Aorta (tissue), 5 donors: Measurements from ENCODE around the gene HNRNPUL2. TPM values are rescaled to one million over a fixed set of nuclear protein-coding genes. Genes with fewer than 3 reads are reported as not detected.

Experiments
- ATAC-seq: fragments of 200-7000 bp; cut with Tn5 transposase; one replicate; pipeline ENCODE4 v1.9.1; 2022; ENCODE audit warnings: moderate library complexity; ENCODE audit not compliant: low FRiP score
- DNase-seq, 2 donors: peaks; one replicate each; pipeline ENCODE4 v3.0.0-alpha.2; 2020
- H3K27ac ChIP-seq, 2 donors: one replicate each; pipeline ENCODE4 v1.5.1; 2013; ENCODE audit warnings: low read length in 2 of 2, mild to moderate bottlenecking in 2 of 2, moderate library complexity in 2 of 2, control low read depth in 1 of 2, inconsistent platforms in 1 of 2, low read depth in 1 of 2
- H3K27me3 ChIP-seq, 2 donors: one replicate each; pipeline ENCODE4 v1.6.1; 2013; ENCODE audit warnings: control low read depth in 1 of 2, low read length in 1 of 2, mild to moderate bottlenecking in 1 of 2, moderate library complexity in 1 of 2; ENCODE audit not compliant: insufficient read depth in 2 of 2, control insufficient read depth in 1 of 2
- H3K36me3 ChIP-seq, 2 donors: one replicate each; pipeline ENCODE4 v1.6.1; 2013; ENCODE audit warnings: control low read depth in 1 of 2, low read length in 1 of 2, mild to moderate bottlenecking in 1 of 2; ENCODE audit not compliant: insufficient read depth in 2 of 2, control insufficient read depth in 1 of 2
- H3K4me1 ChIP-seq, 2 donors: one replicate each; pipeline ENCODE4 v1.6.1; 2013; ENCODE audit warnings: low read length in 2 of 2, control low read depth in 1 of 2, mild to moderate bottlenecking in 1 of 2, moderate library complexity in 1 of 2; ENCODE audit not compliant: insufficient read depth in 2 of 2, control insufficient read depth in 1 of 2
- H3K4me3 ChIP-seq, 2 donors: one replicate each; pipeline ENCODE4 v1.5.1; 2013; ENCODE audit warnings: low read length in 2 of 2, control low read depth in 1 of 2, mild to moderate bottlenecking in 1 of 2
- H3K9me3 ChIP-seq: one replicate; pipeline ENCODE4 v1.6.1; 2013; ENCODE audit warnings: mild to moderate bottlenecking, low read length; ENCODE audit not compliant: control insufficient read depth
- WGBS, 2 donors: extraction: QIAGEN DNeasy Blood & Tissue Kit; methylation state at CpG; one replicate each; pipeline ENCODE4 v1.1.7; 2013; 5-methylcytosine and 5-hydroxymethylcytosine counted together
- intact Hi-C, 2 donors: fragments of 100-400 bp; cut with DNase I; formaldehyde crosslinking; loops; one replicate each; pipeline versions ENCODE4 v1.14.2 to v1.15.0; 2022
- polyA plus RNA-seq, 2 donors: library from polyadenylated mRNA; stranded (reverse); fragments of 200-250 nt; gene quantifications; one replicate each; pipeline ENCODE4 v1.2.3, GENCODE V29; 2013
- total RNA-seq, 2 donors: library from RNA; stranded (reverse); fragmentation: NEBNext Ultra II Directional; extraction: Animal tissue kit (Norgen Biotek cat#: 25700); gene quantifications; one replicate each; pipeline ENCODE4 v1.2.1, GENCODE V29; 2021
- donor health status: healthy with polysubstance abuse.
- donor health status: Bipolar disorder and iron deficiency.
- donor health status: DM: no; HTN: no; CAD: no.
- donor health status: DM: no; HTN: no; CAD: no.
- donor health status: DM: yes; HTN: yes; CAD: no.

The HNRNPUL2 gene
- total and polyA plus RNA-seq, 4 donors = 31.5 to 47.2 (median 45.2) TPM

DNA sequence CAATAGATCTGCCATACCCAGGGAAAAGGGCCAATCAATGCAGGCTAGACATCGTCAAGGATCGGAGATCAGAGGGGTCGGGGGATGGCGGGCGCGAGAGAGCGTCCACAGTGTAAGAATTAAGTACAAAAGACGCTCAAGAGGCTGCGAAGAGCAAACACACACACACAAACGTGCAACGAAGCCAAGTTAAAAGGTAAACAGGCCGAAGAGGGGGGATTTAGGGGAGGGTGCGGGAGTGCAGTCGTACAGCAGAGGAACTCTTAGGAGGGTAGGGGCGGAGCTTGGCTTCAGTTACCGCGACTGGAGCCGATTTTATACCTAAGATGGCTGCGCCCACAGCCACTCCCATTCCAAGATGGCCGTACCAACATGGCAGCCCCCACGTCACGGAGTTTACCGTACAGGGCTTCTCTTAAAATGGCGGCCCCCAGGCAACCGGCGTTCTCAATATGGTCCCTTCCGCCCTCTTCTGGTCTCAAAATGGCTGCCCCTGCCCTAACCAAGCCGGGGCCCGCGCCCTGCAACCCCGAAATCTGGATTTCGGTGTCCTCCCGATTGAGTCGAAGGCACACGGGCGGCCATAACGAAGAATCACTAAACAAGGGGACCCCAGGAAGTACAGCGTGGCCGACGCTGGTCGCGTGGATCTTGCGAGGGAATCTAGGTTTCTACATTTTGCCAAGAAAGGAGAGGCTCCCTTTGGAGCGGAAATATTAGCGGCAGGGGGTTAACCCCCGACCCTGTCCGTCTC, 17.8 kb downstream of the HNRNPUL2 start:
- DNase-seq (peak; percentile 98 to 99), ATAC-seq (peak; percentile 95)
- Histone ChIP-seq H3K27me3 (no peaks in the 10 kb centered on the region), H3K4me3 (peak overlapping the region; percentile 43 to 56), H3K27ac (peak overlapping the region; percentile 20 to 99), H3K4me1 (no peaks in the 10 kb centered on the region), H3K9me3 (no peaks in the 10 kb centered on the region), H3K36me3 (peaks cover 3 to 8% of the 10 kb centered on the region in 2 donors)
- intact Hi-C loops = loop anchor here in 1 of 2 donors (5.0 to 10.0 kb wide), 3 partner anchors 37 to 125 kb away; partner anchors contain the start of genes LBHD1, STX5, TEX54 and UQCC3
- 0% methylated on average over 47 of the region's 47 CpGs for WGBS, 2 donors

DNA sequence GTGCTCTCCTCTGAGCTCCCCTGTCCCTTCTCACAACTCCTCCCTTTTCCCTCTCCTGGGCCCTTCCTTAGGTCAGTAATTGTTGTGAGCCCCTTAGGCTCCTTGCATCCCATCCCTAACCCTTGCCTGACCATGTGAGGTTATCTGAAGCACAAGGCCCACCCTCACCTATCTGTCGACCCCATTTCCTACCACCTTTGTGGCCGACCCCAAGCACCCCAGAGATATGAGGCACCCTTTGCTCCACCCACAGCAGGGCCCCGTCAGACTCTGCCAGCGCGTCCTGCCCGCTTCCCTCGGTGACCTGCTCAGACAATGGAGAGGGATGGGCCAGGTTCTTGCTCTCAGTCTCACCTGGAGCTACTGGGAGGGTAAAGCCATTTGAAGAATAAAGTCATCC, 18.5 kb downstream of the HNRNPUL2 start:
- Histone ChIP-seq H3K9me3 (no peaks in the 10 kb centered on the region), H3K4me1 (no peaks in the 10 kb centered on the region), H3K36me3 (peaks cover 0 to 6% of the 10 kb centered on the region in 2 donors), H3K4me3 (peak overlapping the region; percentile 27 to 56), H3K27ac (peak overlapping the region in 1 of 2 donors; percentile 82), H3K27me3 (no peaks in the 10 kb centered on the region)
- intact Hi-C loops = loop anchor here in 1 of 2 donors (5.0 to 10.0 kb wide), 3 partner anchors 36 to 126 kb away; partner anchors contain the start of genes LBHD1, STX5, TEX54 and UQCC3
- ATAC-seq (no peak), DNase-seq (peak in 1 of 2 donors; percentile 78)
- WGBS, 2 donors = 2 to 3% methylated on average over 7 of the region's 7 CpGs

DNA sequence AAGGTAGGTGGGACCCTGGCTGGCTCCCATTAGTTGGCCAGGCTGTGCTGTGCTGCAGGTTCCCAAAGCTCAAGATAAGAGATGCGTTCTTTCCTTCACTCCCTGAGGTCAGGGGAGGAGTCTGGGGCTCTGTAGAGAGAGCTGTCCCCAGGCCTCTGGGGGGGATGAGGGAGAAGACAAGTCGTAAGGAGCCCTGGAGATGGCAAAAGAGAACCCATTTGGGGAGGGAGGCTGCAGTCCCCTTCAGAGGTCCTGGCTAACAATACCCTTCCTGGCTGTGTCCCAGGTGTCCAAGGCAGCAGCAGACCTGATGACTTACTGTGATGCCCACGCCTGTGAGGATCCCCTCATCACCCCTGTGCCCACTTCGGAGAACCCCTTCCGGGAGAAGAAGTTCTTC, 18.9 kb downstream of the HNRNPUL2 start:
- ATAC-seq = no peak
- Histone ChIP-seq H3K27ac (no peak overlapping the region), H3K36me3 (peaks cover 0 to 3% of the 10 kb centered on the region in 2 donors), H3K4me3 (no peak overlapping the region), H3K4me1 (no peaks in the 10 kb centered on the region), H3K9me3 (no peaks in the 10 kb centered on the region), H3K27me3 (no peaks in the 10 kb centered on the region)
- intact Hi-C loops = loop anchor here in 1 of 2 donors (5.0 to 10.0 kb wide), 3 partner anchors 36 to 126 kb away; partner anchors contain the start of genes LBHD1, STX5, TEX54 and UQCC3
- DNase-seq = no peak
- WGBS, 2 donors = 55% methylated on average over 5 of the region's 5 CpGs

DNA sequence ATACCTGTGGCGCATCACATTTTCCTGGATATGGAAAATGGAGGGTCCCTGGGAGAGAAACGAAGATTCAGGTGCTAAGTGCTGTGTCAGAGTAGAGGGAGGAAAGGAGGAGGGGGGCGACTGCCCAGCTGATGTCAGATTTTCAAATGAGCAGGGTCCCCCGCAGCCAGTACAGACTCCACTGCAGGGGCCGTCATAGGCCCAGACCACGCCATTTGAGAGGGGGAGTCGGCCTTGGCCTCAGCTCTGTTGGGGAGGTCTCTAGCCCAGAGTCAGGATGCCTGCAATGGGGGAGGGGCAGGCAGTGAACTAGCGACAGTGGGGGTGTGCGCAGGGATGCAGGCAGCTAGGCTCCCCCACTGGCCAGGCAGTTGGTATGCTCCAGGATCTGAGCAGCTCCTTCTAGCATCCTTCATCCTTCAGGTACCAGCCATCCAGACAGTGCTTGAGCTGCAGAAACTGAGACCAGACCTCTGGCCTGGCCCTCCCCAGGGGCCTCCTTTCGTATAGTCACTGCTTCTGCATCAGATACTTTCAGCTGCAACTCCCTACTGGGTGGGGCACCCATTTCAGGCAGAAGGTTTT, 19.9 kb downstream of the HNRNPUL2 start, which contains the start of the genes BSCL2 and GNG3:
Gene BSCL2 (minus strand): TSS at position 148 of the 585 bp plus-strand sequence. CDS start 229 bp downstream, outside the sequence.
Gene GNG3 (plus strand): TSS at position 400 of the 585 bp plus-strand sequence. CDS start 620 bp downstream, outside the sequence.
- Histone ChIP-seq H3K4me1 (no peaks in the 10 kb centered on the region), H3K27ac (peak within 1 kb of the TSS in 1 of 2 donors; percentile 76), H3K4me3 (peak within 1 kb of the TSS; percentile 22 to 43), H3K27me3 (no peaks in the 10 kb centered on the region), H3K36me3 (peaks cover 0 to 2% of the 10 kb centered on the region in 2 donors), H3K9me3 (no peaks in the 10 kb centered on the region)
- intact Hi-C loops = loop anchor here in 1 of 2 donors (5.0 to 10.0 kb wide), 3 partner anchors 35 to 127 kb away; partner anchors contain the start of genes LBHD1, STX5, TEX54 and UQCC3
- DNase-seq = peak in 1 of 2 donors; percentile 71
- WGBS, 2 donors = 77 to 83% methylated on average over 10 of the region's 10 CpGs
- no peak for ATAC-seq

DNA sequence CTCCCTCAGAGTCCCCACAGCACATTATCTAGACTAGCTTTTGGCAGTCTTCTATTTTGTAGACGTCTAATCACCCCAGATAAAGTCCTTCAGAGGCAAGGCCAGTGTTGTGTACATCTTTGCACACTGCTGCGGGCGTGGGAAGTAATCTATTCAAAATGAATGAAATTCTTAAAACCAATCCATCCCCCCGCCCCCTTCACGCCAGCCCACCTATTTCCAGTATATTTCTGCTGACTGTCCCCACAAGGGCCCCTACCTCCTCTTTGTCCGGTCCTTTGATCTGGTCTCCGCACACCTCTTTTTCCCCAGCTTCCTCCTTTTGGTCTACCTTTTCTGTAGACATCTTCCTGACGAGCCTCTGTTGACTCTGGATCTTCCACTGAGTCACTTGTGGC, 20.4 kb downstream of the HNRNPUL2 start:
- no peaks in the 10 kb centered on the region for H3K36me3 ChIP-seq
- peak in 1 of 2 donors; percentile 54 for DNase-seq
- intact Hi-C loops = loop anchor here in 1 of 2 donors (5.0 to 10.0 kb wide), 3 partner anchors 35 to 128 kb away; partner anchors contain the start of genes LBHD1, STX5, TEX54 and UQCC3
- no peaks in the 10 kb centered on the region for H3K4me1 ChIP-seq
- peak overlapping the region in 1 of 2 donors; percentile 22 for H3K4me3 ChIP-seq
- no peak overlapping the region for H3K27ac ChIP-seq
- no peak for ATAC-seq
- H3K27me3 ChIP-seq = no peaks in the 10 kb centered on the region
- H3K9me3 ChIP-seq = no peaks in the 10 kb centered on the region
- WGBS, 2 donors = 73 to 79% methylated on average over 8 of the region's 8 CpGs

DNA sequence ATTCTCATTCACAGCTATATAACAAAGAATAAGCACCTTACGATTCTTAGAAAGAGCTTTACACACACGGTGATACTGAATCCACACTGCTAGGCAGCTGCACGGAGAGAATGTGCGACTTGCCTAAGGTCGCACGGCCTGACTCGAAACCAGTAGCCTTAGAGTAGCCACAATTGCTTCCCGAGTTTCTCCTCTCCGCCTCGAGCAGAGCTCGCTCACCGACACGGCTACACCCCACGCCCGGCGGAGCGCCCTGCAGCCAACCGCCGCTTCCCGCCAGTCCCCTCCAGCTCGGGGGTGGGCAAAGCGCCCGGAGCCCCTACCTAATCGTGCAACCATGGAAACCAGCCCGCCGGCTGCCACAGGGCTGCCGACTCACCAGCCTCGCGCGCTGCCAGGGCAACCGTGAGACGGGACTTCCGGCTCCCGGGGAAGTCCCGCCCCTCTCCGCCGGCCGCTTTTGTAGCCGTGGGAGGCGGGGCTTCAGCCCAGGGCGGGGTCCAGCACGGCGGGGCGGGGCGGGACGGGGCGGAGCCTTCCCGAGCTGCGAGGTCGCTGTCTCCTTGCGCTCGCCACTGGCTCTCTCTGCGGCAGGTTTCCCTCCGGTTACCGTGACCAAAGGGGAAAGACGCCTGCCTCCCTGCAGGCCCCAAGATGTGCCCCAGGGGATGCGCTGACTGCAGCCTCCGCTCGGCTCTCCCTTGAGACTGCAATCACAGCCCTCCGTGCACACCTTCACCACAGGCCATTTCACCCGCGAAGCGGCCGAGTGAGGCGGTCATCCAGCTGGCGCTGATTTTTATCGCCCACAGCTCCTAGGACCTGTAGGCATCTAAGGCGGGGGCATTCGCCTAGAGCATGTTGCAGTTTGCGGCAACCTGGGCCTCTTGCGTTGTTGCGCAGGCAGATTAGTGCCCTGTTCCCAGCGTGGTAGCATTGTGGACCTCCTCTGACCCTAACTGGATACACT, 21.1 kb downstream of the HNRNPUL2 start:
- Histone ChIP-seq H3K4me1 (no peaks in the 10 kb centered on the region), H3K9me3 (no peaks in the 10 kb centered on the region), H3K27ac (peak overlapping the region in 1 of 2 donors; percentile 76), H3K36me3 (no peaks in the 10 kb centered on the region), H3K4me3 (peak overlapping the region; percentile 49 to 65), H3K27me3 (no peaks in the 10 kb centered on the region)
- intact Hi-C loops = loop anchor here in 1 of 2 donors (5.0 to 10.0 kb wide), 3 partner anchors 34 to 129 kb away; partner anchors contain the start of genes LBHD1, STX5, TEX54 and UQCC3
- ATAC-seq (peak; percentile 95), DNase-seq (peak; percentile 97 to 99)
- 3% methylated on average over 62 to 73 of the region's 73 CpGs for WGBS, 2 donors

DNA sequence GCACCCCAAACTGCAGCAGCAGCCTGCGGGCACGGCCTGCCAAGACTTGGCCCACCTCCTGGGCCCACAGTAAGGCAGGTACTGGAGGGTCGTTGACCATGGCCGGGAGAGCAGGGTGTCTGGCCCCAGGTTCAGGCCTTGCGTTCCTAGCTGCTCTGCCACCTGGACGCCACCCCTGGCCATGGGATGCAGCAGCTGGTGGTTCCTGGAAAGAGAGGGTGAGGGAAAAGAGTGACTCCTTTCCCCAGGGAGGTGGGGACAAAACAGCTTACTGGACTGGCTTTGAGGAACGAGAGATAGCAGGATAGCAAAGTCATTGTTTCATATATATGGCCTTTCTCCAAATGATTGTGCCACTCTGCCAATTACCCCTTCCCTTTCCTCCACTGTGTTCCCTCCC, 21.8 kb downstream of the HNRNPUL2 start:
- H3K4me1 ChIP-seq = no peaks in the 10 kb centered on the region
- 33 to 44% methylated on average over 7 of the region's 7 CpGs for WGBS, 2 donors
- H3K4me3 ChIP-seq = peak overlapping the region; percentile 49 to 65
- ATAC-seq (no peak), DNase-seq (peak in 1 of 2 donors; percentile 65)
- no peaks in the 10 kb centered on the region for H3K27me3 ChIP-seq
- intact Hi-C loops = loop anchor here in 1 of 2 donors (5.0 to 10.0 kb wide), 3 partner anchors 33 to 129 kb away; partner anchors contain the start of genes LBHD1, STX5, TEX54 and UQCC3
- H3K36me3 ChIP-seq = no peaks in the 10 kb centered on the region
- H3K27ac ChIP-seq = peak overlapping the region in 1 of 2 donors; percentile 69
- no peaks in the 10 kb centered on the region for H3K9me3 ChIP-seq
